H1 (cell line): ENCODE results near the gene TMEM63C. TPM values are rescaled to one million over a fixed set of nuclear protein-coding genes. Genes with fewer than 3 reads are reported as not detected.

ENCODE experiments used
- CTCF ChIA-PET: fragments of 300-600 bp; sonication (Branson Sonifier 250); formaldehyde crosslinking; loops from one replicate; lab custom pipeline; 2021; ENCODE audit not compliant: partially characterized antibody; lab: Charles Lee
- POLR2A ChIA-PET: fragments of 300-600 bp; sonication (Branson Sonifier 250); formaldehyde crosslinking; loops from one replicate; lab custom pipeline; 2021; ENCODE audit warnings: inconsistent platforms; ENCODE audit not compliant: partially characterized antibody; lab: Charles Lee
- DNase-seq, 2 experiments: peaks; one replicate each; pipeline versions ENCODE4 v3.0.0 to v3.0.0-alpha.2; 2010 to 2022; ENCODE audit warnings: low spot score in 2 of 2, low read depth in 1 of 2, mixed read lengths in 1 of 2
- FAIRE-seq: peaks from 2 replicates; lab custom pipeline; 2011; peaks lifted over from hg19 to GRCh38; lab: Jason Lieb, UNC
- H2AFZ ChIP-seq: 2 replicates; pipeline ENCODE4 v1.8.1; 2012; ENCODE audit warnings: low read length, inconsistent platforms
- H2AK5ac ChIP-seq: 2 replicates; pipeline ENCODE4 v1.6.1; 2013; ENCODE audit warnings: low read depth, low read length
- H2BK120ac ChIP-seq: replicated peaks from 2 replicates; pipeline ENCODE3; 2013; ENCODE audit warnings: low read depth, low read length, inconsistent platforms
- H2BK12ac ChIP-seq: 2 replicates; pipeline ENCODE4 v1.6.1; 2013; ENCODE audit warnings: low read depth, low read length
- H2BK15ac ChIP-seq: 2 replicates; pipeline ENCODE4 v1.6.1; 2013; ENCODE audit warnings: low read length
- H2BK20ac ChIP-seq: 2 replicates; pipeline ENCODE4 v1.6.1; 2013; ENCODE audit warnings: low read length
- H2BK5ac ChIP-seq: 2 replicates; pipeline ENCODE4 v1.6.1; 2013; ENCODE audit warnings: low read depth, low read length
- H3K14ac ChIP-seq: 2 replicates; pipeline ENCODE4 v1.6.1; 2013; ENCODE audit warnings: inconsistent platforms; ENCODE audit not compliant: insufficient read length
- H3K18ac ChIP-seq: 2 replicates; pipeline ENCODE4 v1.6.1; 2013; ENCODE audit warnings: low read length; ENCODE audit errors: extremely low read depth
- H3K23ac ChIP-seq: 2 replicates; pipeline ENCODE4 v1.6.1; 2013; ENCODE audit warnings: inconsistent platforms; ENCODE audit not compliant: insufficient read length
- H3K23me2 ChIP-seq: 2 replicates; pipeline ENCODE4 v1.6.1; 2013; ENCODE audit warnings: low read depth, low read length
- H3K27ac ChIP-seq: 2 replicates; pipeline ENCODE4 v1.6.1; 2011; ENCODE audit warnings: low read depth, low read length, inconsistent platforms
- H3K27me3 ChIP-seq, 4 experiments: replicated peaks in 1 of 4; 1 replicate in 1 of 4; 2 replicates in 3 of 4; pipeline versions ENCODE4 v1.6.1 to v1.8.1; 2011 to 2013; ENCODE audit warnings: low read length in 3 of 4, mild to moderate bottlenecking in 3 of 4, inconsistent platforms in 2 of 4, mixed read lengths in 2 of 4, moderate library complexity in 1 of 4; ENCODE audit not compliant: control insufficient read depth in 3 of 4, insufficient read depth in 3 of 4; ENCODE audit errors: extremely low read depth in 1 of 4
- H3K36me3 ChIP-seq, 4 experiments: 2 replicates each; pipeline versions ENCODE4 v1.6.1 to v1.8.1; 2011 to 2013; ENCODE audit warnings: mild to moderate bottlenecking in 4 of 4, low read length in 3 of 4, moderate library complexity in 2 of 4, control low read depth in 1 of 4, inconsistent platforms in 1 of 4; ENCODE audit not compliant: insufficient read depth in 4 of 4, control insufficient read depth in 2 of 4
- H3K4ac ChIP-seq: replicated peaks from 2 replicates; pipeline ENCODE3; 2013; ENCODE audit warnings: low read length, low read depth, mixed read lengths, inconsistent platforms; ENCODE audit not compliant: insufficient read length
- H3K4me1 ChIP-seq, 4 experiments: replicated peaks in 1 of 4; 1 replicate in 1 of 4; 2 replicates in 3 of 4; pipeline versions ENCODE4 v1.6.1 to v1.8.1; 2011 to 2013; ENCODE audit warnings: low read length in 3 of 4, inconsistent platforms in 2 of 4, mixed read lengths in 1 of 4; ENCODE audit not compliant: insufficient read depth in 4 of 4, control insufficient read depth in 3 of 4
- H3K4me2 ChIP-seq, 2 experiments: 2 replicates each; pipeline versions ENCODE4 v1.6.1 to v1.8.1; 2011 to 2013; ENCODE audit warnings: low read depth in 2 of 2, low read length in 2 of 2, control low read depth in 1 of 2, inconsistent platforms in 1 of 2, mild to moderate bottlenecking in 1 of 2; ENCODE audit not compliant: insufficient read depth in 1 of 2
- H3K4me3 ChIP-seq, 4 experiments: fragments of 200-600, 300-600 bp in 1 of 4; sonication (generic), shearing (Covaris generic), sonication (Bioruptor Twin) in 1 of 4; 2 replicates each; pipeline versions ENCODE4 v1.5.1 to v1.8.1; 2011 to 2016; ENCODE audit warnings: low read length in 4 of 4, low read depth in 3 of 4, control low read depth in 2 of 4, inconsistent platforms in 2 of 4, mild to moderate bottlenecking in 2 of 4, mixed read lengths in 1 of 4, moderate library complexity in 1 of 4; ENCODE audit not compliant: insufficient read depth in 2 of 4; ENCODE audit errors: extremely low read depth in 1 of 4
- H3K56ac ChIP-seq: replicated peaks from 2 replicates; pipeline ENCODE3; 2013; ENCODE audit warnings: low read depth, mild to moderate bottlenecking, mixed read lengths, low read length, inconsistent platforms; ENCODE audit not compliant: insufficient read length
- H3K79me1 ChIP-seq: 2 replicates; pipeline ENCODE4 v1.6.1; 2013; ENCODE audit warnings: low read depth, low read length, control low read depth
- H3K79me2 ChIP-seq, 2 experiments: 2 replicates each; pipeline versions ENCODE4 v1.6.1 to v1.8.1; 2012 to 2013; ENCODE audit warnings: low read length in 2 of 2, mild to moderate bottlenecking in 2 of 2, inconsistent platforms in 1 of 2; ENCODE audit not compliant: insufficient read depth in 2 of 2, control insufficient read depth in 1 of 2
- H3K9ac ChIP-seq, 4 experiments: replicated peaks in 1 of 4; 1 replicate in 1 of 4; 2 replicates in 3 of 4; pipeline versions ENCODE4 v1.6.1 to v1.8.1; 2011 to 2013; ENCODE audit warnings: low read depth in 3 of 4, low read length in 3 of 4, control low read depth in 2 of 4, mild to moderate bottlenecking in 2 of 4, moderate library complexity in 2 of 4, inconsistent platforms in 1 of 4; ENCODE audit errors: extremely low read depth in 1 of 4
- H3K9me3 ChIP-seq, 2 experiments: 2 replicates each; pipeline versions ENCODE4 v1.6.1 to v1.8.1; 2012 to 2013; ENCODE audit warnings: mild to moderate bottlenecking in 2 of 2, moderate library complexity in 2 of 2, control low read depth in 1 of 2, inconsistent platforms in 1 of 2, low read depth in 1 of 2, low read length in 1 of 2, mixed read lengths in 1 of 2; ENCODE audit not compliant: insufficient read depth in 2 of 2
- H4K20me1 ChIP-seq, 2 experiments: replicated peaks in 1 of 2; 2 replicates each; pipeline versions ENCODE3 to v1.8.1; 2011 to 2013; ENCODE audit warnings: inconsistent platforms in 2 of 2, low read length in 2 of 2, mild to moderate bottlenecking in 1 of 2; ENCODE audit not compliant: insufficient read depth in 2 of 2, control insufficient read depth in 1 of 2
- H4K5ac ChIP-seq: 2 replicates; pipeline ENCODE4 v1.6.1; 2013; ENCODE audit warnings: low read length, low read depth, mixed read lengths, inconsistent platforms; ENCODE audit not compliant: insufficient read length
- H4K8ac ChIP-seq: 2 replicates; pipeline ENCODE4 v1.8.0; 2013; ENCODE audit warnings: mild to moderate bottlenecking, moderate library complexity, low read length, inconsistent platforms; ENCODE audit not compliant: insufficient read depth; ENCODE audit errors: extremely low read depth
- H4K91ac ChIP-seq: replicated peaks from 2 replicates; pipeline ENCODE3; 2013; ENCODE audit warnings: low read length, mixed read lengths, inconsistent platforms; ENCODE audit not compliant: insufficient read length
- CBX5 ChIP-seq: fragments of 300-800, 300-1000 bp; sonication (generic); IDR thresholded peaks from 2 replicates; pipeline ENCODE4 v1.7.1; 2016; ENCODE audit warnings: antibody characterized with exemption, low read length, low read depth
- CTBP2 ChIP-seq: IDR thresholded peaks from 2 replicates; pipeline ENCODE4 v1.7.0; 2011; ENCODE audit warnings: borderline replicate concordance, mild to moderate bottlenecking, moderate library complexity, mixed read lengths, low read length; ENCODE audit not compliant: insufficient read depth, insufficient read length
- EP300 ChIP-seq, 2 experiments: IDR thresholded peaks; 1 replicate in 1 of 2; 2 replicates in 1 of 2; pipeline ENCODE4 v1.6.1; 2011 to 2012; ENCODE audit warnings: low read depth in 2 of 2, low read length in 2 of 2, mild to moderate bottlenecking in 2 of 2, borderline replicate concordance in 1 of 2, inconsistent platforms in 1 of 2, moderate library complexity in 1 of 2
- MAX ChIP-seq: IDR thresholded peaks from 2 replicates; pipeline ENCODE4 v1.6.1; 2012; ENCODE audit warnings: inconsistent platforms
- RBBP5 ChIP-seq: IDR thresholded peaks from 2 replicates; pipeline ENCODE4 v1.7.1; 2012; ENCODE audit warnings: low read depth, mild to moderate bottlenecking, inconsistent platforms, low read length, moderate library complexity, borderline replicate concordance
- YY1 ChIP-seq: IDR thresholded peaks from 2 replicates; pipeline ENCODE4 v1.6.1; 2011; ENCODE audit warnings: low read depth, mild to moderate bottlenecking, low read length
- WGBS, 2 experiments: shearing (Covaris generic) in 1 of 2; methylation state at CpG; one replicate each; pipeline versions ENCODE4 v1.1.6 to v1.1.7; 2013 to 2015; ENCODE audit warnings: low lambda C conversion rate in 2 of 2, mixed read lengths in 2 of 2, inconsistent platforms in 1 of 2, low coverage in 1 of 2, missing lambda C conversion rate in 1 of 2; ENCODE audit not compliant: insufficient replicate concordance in 2 of 2, insufficient coverage in 1 of 2, insufficient read length in 1 of 2; ENCODE audit errors: extremely low coverage in 1 of 2, missing lambda C conversion rate in 1 of 2; 5-methylcytosine and 5-hydroxymethylcytosine counted together
- long read RNA-seq, 2 experiments: library from RNA in 1 of 2; library from capped mRNA in 1 of 2; stranded (forward); transcript quantifications; one replicate each; pipeline ENCODE4 v2.0.0, GENCODE V29; 2021; ENCODE audit warnings: inconsistent platforms in 1 of 2
- polyA minus RNA-seq, 3 experiments: library from RNA; depleted of rRNA, polyadenylated mRNA; stranded (reverse); fragments of >200 nt; gene quantifications; 1 replicate in 2 of 3; 2 replicates in 1 of 3; pipeline ENCODE4 v1.2.3, GENCODE V29; 2011
- polyA plus RNA-seq, 7 experiments: library from polyadenylated mRNA; depleted of rRNA in 3 of 7; stranded (reverse) in 5 of 7; unstranded in 2 of 7; fragments of >200 nt in 5 of 7; fragments of 200-250 nt in 2 of 7; gene quantifications; 1 replicate in 5 of 7; 2 replicates in 1 of 7; 4 replicates in 1 of 7; pipeline versions ENCODE4 v1.2.1 to v1.2.3, GENCODE V29; 2011 to 2013; ENCODE audit warnings: missing spikeins in 2 of 7, mixed read lengths in 2 of 7
- total RNA-seq: library from RNA; stranded (reverse); fragmentation: NEBNext Ultra II Directional; extraction: Animal tissue kit (Norgen Biotek cat#: 25700); gene quantifications from 2 replicates; pipeline ENCODE4 v1.2.1, GENCODE V29; 2021

The TMEM63C gene
- total RNA-seq (7.0 and 7.6 TPM in 2 replicates), polyA plus RNA-seq (2011; rRNA removed) (3.0 and 3.7 TPM in 2 replicates), polyA minus RNA-seq (2011; rRNA and poly(A)+ RNA removed) (6.0 and 7.1 TPM in 2 replicates)
- polyA plus RNA-seq (2011; cell fraction: cytosol; rRNA removed), result 3.6 TPM
- 7.8 TPM for polyA plus RNA-seq (2011; cell fraction: nucleus; rRNA removed)
- 4.5 to 6.5 TPM (median 5.4 TPM) in 4 replicates for polyA plus RNA-seq (2012, experiment 1 of 2)
- 2.4 TPM for polyA plus RNA-seq (2012, experiment 2 of 2)
- polyA plus RNA-seq (2013, experiment 1 of 2), result 7.3 TPM
- 6.9 TPM for polyA plus RNA-seq (2013, experiment 2 of 2)
- 4.5 TPM for polyA minus RNA-seq (2011; cell fraction: cytosol; rRNA and poly(A)+ RNA removed)
- polyA minus RNA-seq (2011; cell fraction: nucleus; rRNA and poly(A)+ RNA removed), result 7.2 TPM
- long read RNA-seq, experiment 1, partial matches to known transcripts, result 0 of 6 reads
- long read RNA-seq, experiment 1, other reads (novel, unspliced or antisense), result 4 of 6 reads
- long read RNA-seq, experiment 2, partial matches to known transcripts, result 0 of 1 reads
- long read RNA-seq, experiment 2, other reads (novel, unspliced or antisense), result 1 of 1 reads

- Histone ChIP-seq H3K36me3 (no peaks in the 10 kb centered on the region), H3K56ac (no peak within 1 kb of the TSS), H4K5ac (peak within 1 kb of the TSS; percentile 3), H2BK120ac (no peak within 1 kb of the TSS), H2AK5ac (no peak within 1 kb of the TSS), H3K79me1 (no peaks in the 10 kb centered on the region; the same call in 1 of the 2 replicates), H3K9ac (peak within 1 kb of the TSS in 2 of 4 experiments; percentile 11 to 25; a peak in 3 of 7 replicates), H2BK12ac (peak within 1 kb of the TSS; percentile 91; the same call in 1 of the 2 replicates), H3K4me1 (peaks cover 3 to 11% (median 7%) of the 10 kb centered on the region in 4 experiments; a peak in 6 of 7 replicates), H3K27me3 (peaks cover 0 to 3% (median 1%) of the 10 kb centered on the region in 4 experiments; a peak in 3 of 7 replicates), H3K9me3 (no peaks in the 10 kb centered on the region), H2BK20ac (0 out of 2 replicates have a peak within 1 kb of the TSS, but pooled peaks have one; percentile 62), H3K79me2 (no peaks in the 10 kb centered on the region), H2BK5ac (peak within 1 kb of the TSS; percentile 22; the same call in 1 of the 2 replicates), H2AFZ (peak within 1 kb of the TSS; percentile 78), H3K23me2 (peaks cover 6% of the 10 kb centered on the region; the same call in 1 of the 2 replicates), H4K91ac (peak within 1 kb of the TSS; percentile 36), H3K4me2 (peak within 1 kb of the TSS; percentile 67 to 72), H3K4ac (no peak within 1 kb of the TSS), H4K8ac (peak within 1 kb of the TSS; percentile 51; the same call in 1 of the 2 replicates), H3K27ac (no peak within 1 kb of the TSS), H4K20me1 (no peaks in the 10 kb centered on the region), H3K23ac (no peak within 1 kb of the TSS), H3K14ac (no peak within 1 kb of the TSS), H3K4me3 (peak within 1 kb of the TSS; percentile 59 to 83 (median 72)), H3K18ac (peak within 1 kb of the TSS; percentile 5; the same call in 1 of the 2 replicates), H2BK15ac (0 out of 2 replicates have a peak within 1 kb of the TSS, but pooled peaks have one; percentile 40)
- POLR2A ChIA-PET, result interaction anchor here (0.8 to 1.5 kb wide), 6 partner anchors 14 to 131 kb away, joined by 3 to 4 read pairs (median 3); no protein-coding TSS in a partner anchor
- DNase-seq (peak; percentile 92 to 95), FAIRE-seq (peak; percentile 99)
- WGBS, 2 experiments, result 2% methylated on average over 25 of the region's 46 CpGs; no CpG with 5 or more reads in 1 of the 2 experiments
- CTCF ChIA-PET, result interaction anchor here (0.7 to 13.7 kb wide), 9 partner anchors 9 to 134 kb away, joined by 3 to 178 read pairs (median 4); no protein-coding TSS in a partner anchor
- TF ChIP-seq YY1, result peak; percentile 72; the same call in 1 of the 2 replicates
- TF ChIP-seq MAX, result peak; percentile 55
- TF ChIP-seq CTBP2, result peak; percentile 63
- TF ChIP-seq RBBP5, result peak; percentile 33; the same call in 1 of the 2 replicates
- peak; percentile 3 to 44; a peak in 2 of 3 replicates for TF ChIP-seq EP300 (IDR thresholded peaks at IDR 0.05; ENCODE audit: borderline replicate concordance in 1 of 2, low read depth in 2 of 2, low read length in 2 of 2)
- TF ChIP-seq CBX5, result no peak
Measured at GRCh38 chr14:77181603-77182437, at the start of gene TMEM63C. TMEM63C (plus strand) TSS chr14:77181798; CDS start chr14:77218814, 37,016 bp downstream.
